NCI-H446 (cell line): Measurements from ENCODE around the gene ADAD2.

Source experiments
- DNase-seq, 2 experiments: peaks; one replicate each; lab custom pipeline; 2025; lab: John Stamatoyannopoulos, UW

ADAD2 gene

GRCh38 chr16:84246679-84247077 lies 55.7 kb downstream of the ADAD2 start:
- DNase-seq: no peak
